HG03460 (cell line): ENCODE results near the gene TRIM5.
"Not testable (repeated sequence)": the region's sequence is repeated elsewhere in the genome, so short reads cannot be mapped to it uniquely, and the experiment has no call there.

Source experiments
- ATAC-seq: cut with Tn5 transposase; IDR thresholded peaks from one replicate; pipeline ENCODE4 v1.9.1; 2021; ENCODE audit not compliant: unreplicated experiment

TRIM5 gene

GRCh38 chr11:5689551-5689983 is 4.7 kb upstream of the TRIM5 start, which contains the start of gene TRIM22:
TRIM22 (plus strand) TSS chr11:5689790; CDS start chr11:5696233, 6,443 bp downstream.
- peak; percentile 70 for ATAC-seq

- ATAC-seq = no peak
Measured at GRCh38 chr11:5688482-5688881, 3.6 kb upstream of the TRIM5 start.

- ATAC-seq = no peak
Measured at GRCh38 chr11:5686426-5686825, 1.6 kb upstream of the TRIM5 start.

GRCh38 chr11:5684036-5684645 is 733 bp downstream of the TRIM5 start:
- peak; percentile 10 for ATAC-seq

GRCh38 chr11:5683620-5684019 is 1.3 kb downstream of the TRIM5 start:
- not testable (repeated sequence) for ATAC-seq

- not testable (repeated sequence) for ATAC-seq
Measured at GRCh38 chr11:5682890-5683441, 1.9 kb downstream of the TRIM5 start.

- no peak for ATAC-seq
Measured at GRCh38 chr11:5679811-5680210, 5.1 kb downstream of the TRIM5 start.

- no peak for ATAC-seq
Measured at GRCh38 chr11:5674391-5674790, 10.5 kb downstream of the TRIM5 start.

GRCh38 chr11:5671831-5672230 is 13.0 kb downstream of the TRIM5 start:
- ATAC-seq = no peak

- ATAC-seq = no peak
Measured at GRCh38 chr11:5666402-5666793, 18.5 kb downstream of the TRIM5 start.

GRCh38 chr11:5665746-5666401 is 19.0 kb downstream of the TRIM5 start:
- no peak for ATAC-seq

GRCh38 chr11:5665051-5665570 is 19.8 kb downstream of the TRIM5 start:
- no peak for ATAC-seq

GRCh38 chr11:5663511-5663910 is 21.4 kb downstream of the TRIM5 start:
- ATAC-seq = no peak

- ATAC-seq = no peak
Measured at GRCh38 chr11:5658318-5658717, 26.6 kb downstream of the TRIM5 start.

- ATAC-seq = not testable (repeated sequence)
Measured at GRCh38 chr11:5656956-5657355, 27.9 kb downstream of the TRIM5 start.

GRCh38 chr11:5655474-5655873 is 29.4 kb downstream of the TRIM5 start:
- no peak for ATAC-seq

GRCh38 chr11:5646139-5646538 is 38.7 kb downstream of the TRIM5 start:
- ATAC-seq = no peak

GRCh38 chr11:5643585-5643984 is 41.3 kb downstream of the TRIM5 start:
- ATAC-seq = no peak

- no peak for ATAC-seq
Measured at GRCh38 chr11:5639953-5640352, 44.9 kb downstream of the TRIM5 start.

GRCh38 chr11:5631969-5632635 is 52.8 kb downstream of the TRIM5 start:
- peak; percentile 95 for ATAC-seq

- no peak for ATAC-seq
Measured at GRCh38 chr11:5631417-5631816, 53.5 kb downstream of the TRIM5 start.

- ATAC-seq = no peak
Measured at GRCh38 chr11:5626196-5626595, 58.7 kb downstream of the TRIM5 start.
